ENCODE measurements around the gene SLC26A11.

- TF ChIP-seq CTCF (IDR thresholded peaks at IDR 0.05; ENCODE audit: insufficient read depth, low read length) (no peak), POLR2AphosphoS5 (IDR thresholded peaks at IDR 0.05; ENCODE audit: low read depth) (no peak), SPI1 (IDR thresholded peaks at IDR 0.05; ENCODE audit: borderline replicate concordance, low read depth) (no peak), REST (IDR thresholded peaks at IDR 0.05; ENCODE audit: insufficient replicate concordance, low read depth) (no peak), GABPA (IDR thresholded peaks at IDR 0.05; ENCODE audit: low read depth) (no peak)
These were observed 42.1 kb downstream of the SLC26A11 start for GRCh38 chr17:80262291-80262690.
